HepG2 (cell line): ENCODE measurements around the gene FAM174A. TPM values are rescaled to one million over a fixed set of nuclear protein-coding genes. Genes with fewer than 3 reads are reported as not detected.

Source experiments
- AGO2 ChIP-seq: fragments of 200-400 bp; formaldehyde crosslinking; optimal IDR thresholded peaks from 2 replicates; pipeline ENCODE3; 2017; ENCODE audit warnings: mild to moderate bottlenecking, low read depth, low read length, moderate library complexity
- HINFP ChIP-seq: sonication (generic); formaldehyde crosslinking; IDR thresholded peaks from 2 replicates; pipeline ENCODE4 v1.4.0; 2020; ENCODE audit warnings: low read depth, mild to moderate bottlenecking, missing genetic modification reagents
- KDM2A ChIP-seq: sonication (generic); formaldehyde crosslinking; IDR thresholded peaks from 2 replicates; pipeline ENCODE4 v1.4.0; 2020; ENCODE audit warnings: low read depth, missing genetic modification reagents, borderline replicate concordance
- REL ChIP-seq: sonication (generic); formaldehyde crosslinking; conservative IDR thresholded peaks from 2 replicates; pipeline ENCODE4 v1.8.0; 2022; ENCODE audit warnings: mild to moderate bottlenecking, missing genetic modification reagents, moderate library complexity
- SMAD9 ChIP-seq: sonication (generic); formaldehyde crosslinking; IDR thresholded peaks from 2 replicates; pipeline ENCODE4 v1.5.1; 2020; ENCODE audit warnings: mild to moderate bottlenecking, missing genetic modification reagents
- TEF ChIP-seq: sonication (generic); formaldehyde crosslinking; IDR thresholded peaks from 2 replicates; pipeline ENCODE4 v1.5.0; 2020; ENCODE audit warnings: missing genetic modification reagents
- ZIK1 ChIP-seq: sonication (generic); formaldehyde crosslinking; IDR thresholded peaks from 2 replicates; pipeline ENCODE4 v1.5.0; 2020; ENCODE audit warnings: mild to moderate bottlenecking, low read depth, missing genetic modification reagents, borderline replicate concordance
- ZNF605 ChIP-seq: sonication (generic); formaldehyde crosslinking; IDR thresholded peaks from 2 replicates; pipeline ENCODE4 v1.8.0; 2022; ENCODE audit warnings: mild to moderate bottlenecking, missing genetic modification reagents
- ZNF770 ChIP-seq: sonication (generic); formaldehyde crosslinking; IDR thresholded peaks from 2 replicates; pipeline ENCODE4 v1.5.0; 2020; ENCODE audit warnings: mild to moderate bottlenecking, missing genetic modification reagents
- polyA plus RNA-seq, 8 experiments: library from polyadenylated mRNA; depleted of rRNA in 3 of 8; stranded (reverse) in 7 of 8; unstranded in 1 of 8; fragments of >200 nt; fragmentation: Illumina TruSeq in 4 of 8; extraction: Trizol in 4 of 8; gene quantifications; 2 replicates each; pipeline versions ENCODE4 v1.2.1 to v1.2.3, GENCODE V29; 2011 to 2016; ENCODE audit warnings: low read depth in 4 of 8, missing spikeins in 1 of 8, mixed read lengths in 1 of 8; ENCODE audit not compliant: insufficient read depth in 1 of 8
- total RNA-seq, 5 experiments: library from RNA; depleted of rRNA; stranded (reverse); fragments of >200 nt; fragmentation: Illumina TruSeq; extraction: Trizol; gene quantifications; 2 replicates each; pipeline ENCODE4 v1.2.3, GENCODE V29; 2016; ENCODE audit warnings: low read depth in 1 of 5
- TF ChIP-seq, protein P1 (sequence below), 2 experiments: sonication (generic) in 1 of 2; formaldehyde crosslinking in 1 of 2; IDR thresholded peaks; 2 replicates each; pipeline versions ENCODE4 v1.6.1 to v1.9.0; 2014 to 2022; ENCODE audit warnings: antibody characterized with exemption in 1 of 2, borderline replicate concordance in 1 of 2, inconsistent platforms in 1 of 2, low read depth in 1 of 2, missing genetic modification reagents in 1 of 2
- TF ChIP-seq, protein P2 (sequence below): sonication (generic); formaldehyde crosslinking; IDR thresholded peaks from 2 replicates; pipeline ENCODE4 v1.4.0; 2020; ENCODE audit warnings: mild to moderate bottlenecking, missing genetic modification reagents
- TF ChIP-seq, protein P3 (sequence below): IDR thresholded peaks from 2 replicates; pipeline ENCODE4 v1.6.1; 2012; ENCODE audit warnings: low read depth, low read length, improper control_type of control experiment

The FAM174A gene
- total and polyA plus RNA-seq, 2 of the 13 experiments (the other 11 are each of a cell fraction or from before 2014, with no cell fraction given) = 6.8 to 7.8 TPM

DNA sequence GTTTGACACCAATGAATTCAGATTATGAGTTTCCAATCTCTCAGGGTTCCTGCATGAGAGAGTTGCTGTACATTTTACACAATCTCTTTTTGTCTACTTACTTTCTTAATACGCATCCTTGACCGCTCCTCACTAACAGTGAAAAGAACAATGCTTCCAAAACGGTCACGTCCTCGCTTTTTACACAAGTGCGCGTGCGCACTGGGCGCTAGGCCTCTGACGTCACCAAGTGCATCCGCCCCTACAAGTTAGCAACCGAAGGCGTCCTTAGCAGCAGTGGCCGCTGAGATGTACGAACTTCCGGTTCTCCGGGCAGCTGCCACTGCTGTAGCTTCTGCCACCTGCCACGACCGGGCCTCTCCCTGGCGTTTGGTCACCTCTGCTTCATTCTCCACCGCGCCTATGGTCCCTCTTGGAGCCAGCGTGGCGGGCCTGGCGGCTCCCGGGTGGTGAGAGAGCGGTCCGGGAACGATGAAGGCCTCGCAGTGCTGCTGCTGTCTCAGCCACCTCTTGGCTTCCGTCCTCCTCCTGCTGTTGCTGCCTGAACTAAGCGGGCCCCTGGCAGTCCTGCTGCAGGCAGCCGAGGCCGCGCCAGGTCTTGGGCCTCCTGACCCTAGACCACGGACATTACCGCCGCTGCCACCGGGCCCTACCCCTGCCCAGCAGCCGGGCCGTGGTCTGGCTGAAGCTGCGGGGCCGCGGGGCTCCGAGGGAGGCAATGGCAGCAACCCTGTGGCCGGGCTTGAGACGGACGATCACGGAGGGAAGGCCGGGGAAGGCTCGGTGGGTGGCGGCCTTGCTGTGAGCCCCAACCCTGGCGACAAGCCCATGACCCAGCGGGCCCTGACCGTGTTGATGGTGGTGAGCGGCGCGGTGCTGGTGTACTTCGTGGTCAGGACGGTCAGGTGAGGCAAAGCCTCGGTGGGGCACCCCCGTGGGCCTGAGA lies at the start of gene FAM174A (continued):
- TF ChIP-seq AGO2 (peak; percentile 22), TEF (CRISPR knock-in tag) (no peak), REL (no peak), HINFP (CRISPR knock-in tag) (no peak), KDM2A (CRISPR knock-in tag) (peak; percentile 87), ZNF770 (peak; percentile 41; the same call in 1 of the 2 replicates), ZNF605 (CRISPR knock-in tag) (peak; percentile 72; the same call in 1 of the 2 replicates), SMAD9 (CRISPR knock-in tag) (no peak), ZIK1 (CRISPR knock-in tag) (0 out of 2 replicates have a peak, but pooled peaks have one; percentile 54)
- TF ChIP-seq, protein P1, sequence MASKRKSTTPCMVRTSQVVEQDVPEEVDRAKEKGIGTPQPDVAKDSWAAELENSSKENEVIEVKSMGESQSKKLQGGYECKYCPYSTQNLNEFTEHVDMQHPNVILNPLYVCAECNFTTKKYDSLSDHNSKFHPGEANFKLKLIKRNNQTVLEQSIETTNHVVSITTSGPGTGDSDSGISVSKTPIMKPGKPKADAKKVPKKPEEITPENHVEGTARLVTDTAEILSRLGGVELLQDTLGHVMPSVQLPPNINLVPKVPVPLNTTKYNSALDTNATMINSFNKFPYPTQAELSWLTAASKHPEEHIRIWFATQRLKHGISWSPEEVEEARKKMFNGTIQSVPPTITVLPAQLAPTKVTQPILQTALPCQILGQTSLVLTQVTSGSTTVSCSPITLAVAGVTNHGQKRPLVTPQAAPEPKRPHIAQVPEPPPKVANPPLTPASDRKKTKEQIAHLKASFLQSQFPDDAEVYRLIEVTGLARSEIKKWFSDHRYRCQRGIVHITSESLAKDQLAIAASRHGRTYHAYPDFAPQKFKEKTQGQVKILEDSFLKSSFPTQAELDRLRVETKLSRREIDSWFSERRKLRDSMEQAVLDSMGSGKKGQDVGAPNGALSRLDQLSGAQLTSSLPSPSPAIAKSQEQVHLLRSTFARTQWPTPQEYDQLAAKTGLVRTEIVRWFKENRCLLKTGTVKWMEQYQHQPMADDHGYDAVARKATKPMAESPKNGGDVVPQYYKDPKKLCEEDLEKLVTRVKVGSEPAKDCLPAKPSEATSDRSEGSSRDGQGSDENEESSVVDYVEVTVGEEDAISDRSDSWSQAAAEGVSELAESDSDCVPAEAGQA (IDR thresholded peaks at IDR 0.05; ENCODE audit: low read depth) = 0 out of 2 replicates have a peak, but pooled peaks have one; percentile 22
- TF ChIP-seq, protein P1 (CRISPR knock-in tag; IDR thresholded peaks at IDR 0.05; ENCODE audit: borderline replicate concordance) = no peak
- TF ChIP-seq, protein P2, sequence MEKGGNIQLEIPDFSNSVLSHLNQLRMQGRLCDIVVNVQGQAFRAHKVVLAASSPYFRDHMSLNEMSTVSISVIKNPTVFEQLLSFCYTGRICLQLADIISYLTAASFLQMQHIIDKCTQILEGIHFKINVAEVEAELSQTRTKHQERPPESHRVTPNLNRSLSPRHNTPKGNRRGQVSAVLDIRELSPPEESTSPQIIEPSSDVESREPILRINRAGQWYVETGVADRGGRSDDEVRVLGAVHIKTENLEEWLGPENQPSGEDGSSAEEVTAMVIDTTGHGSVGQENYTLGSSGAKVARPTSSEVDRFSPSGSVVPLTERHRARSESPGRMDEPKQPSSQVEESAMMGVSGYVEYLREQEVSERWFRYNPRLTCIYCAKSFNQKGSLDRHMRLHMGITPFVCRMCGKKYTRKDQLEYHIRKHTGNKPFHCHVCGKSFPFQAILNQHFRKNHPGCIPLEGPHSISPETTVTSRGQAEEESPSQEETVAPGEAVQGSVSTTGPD (CRISPR knock-in tag) = no peak
- TF ChIP-seq, protein P3, sequence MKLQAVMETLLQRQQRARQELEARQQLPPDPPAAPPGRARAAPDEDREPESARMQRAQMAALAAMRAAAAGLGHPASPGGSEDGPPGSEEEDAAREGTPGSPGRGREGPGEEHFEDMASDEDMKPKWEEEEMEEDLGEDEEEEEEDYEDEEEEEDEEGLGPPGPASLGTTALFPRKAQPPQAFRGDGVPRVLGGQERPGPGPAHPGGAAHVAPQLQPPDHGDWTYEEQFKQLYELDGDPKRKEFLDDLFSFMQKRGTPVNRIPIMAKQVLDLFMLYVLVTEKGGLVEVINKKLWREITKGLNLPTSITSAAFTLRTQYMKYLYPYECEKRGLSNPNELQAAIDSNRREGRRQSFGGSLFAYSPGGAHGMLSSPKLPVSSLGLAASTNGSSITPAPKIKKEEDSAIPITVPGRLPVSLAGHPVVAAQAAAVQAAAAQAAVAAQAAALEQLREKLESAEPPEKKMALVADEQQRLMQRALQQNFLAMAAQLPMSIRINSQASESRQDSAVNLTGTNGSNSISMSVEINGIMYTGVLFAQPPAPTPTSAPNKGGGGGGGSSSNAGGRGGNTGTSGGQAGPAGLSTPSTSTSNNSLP = no peak
